Measurements from ENCODE around the gene FAM13A. TPM values are rescaled to one million over a fixed set of nuclear protein-coding genes. Genes with fewer than 3 reads are reported as not detected.

Gene FAM13A
- total RNA-seq, 1 donor from 2014 or later: 40.3 TPM

- no peaks in the 10 kb centered on the region for H3K27me3 Mint-ChIP-seq (ENCODE audit: insufficient read depth, low read depth)
- Histone ChIP-seq H3K27me3 (no peaks in the 10 kb centered on the region), H3K9me3 (ENCODE audit: low read depth) (no peaks in the 10 kb centered on the region)
Measured at GRCh38 chr4:88976775-88977035, 80.3 kb downstream of the FAM13A start.

DNA sequence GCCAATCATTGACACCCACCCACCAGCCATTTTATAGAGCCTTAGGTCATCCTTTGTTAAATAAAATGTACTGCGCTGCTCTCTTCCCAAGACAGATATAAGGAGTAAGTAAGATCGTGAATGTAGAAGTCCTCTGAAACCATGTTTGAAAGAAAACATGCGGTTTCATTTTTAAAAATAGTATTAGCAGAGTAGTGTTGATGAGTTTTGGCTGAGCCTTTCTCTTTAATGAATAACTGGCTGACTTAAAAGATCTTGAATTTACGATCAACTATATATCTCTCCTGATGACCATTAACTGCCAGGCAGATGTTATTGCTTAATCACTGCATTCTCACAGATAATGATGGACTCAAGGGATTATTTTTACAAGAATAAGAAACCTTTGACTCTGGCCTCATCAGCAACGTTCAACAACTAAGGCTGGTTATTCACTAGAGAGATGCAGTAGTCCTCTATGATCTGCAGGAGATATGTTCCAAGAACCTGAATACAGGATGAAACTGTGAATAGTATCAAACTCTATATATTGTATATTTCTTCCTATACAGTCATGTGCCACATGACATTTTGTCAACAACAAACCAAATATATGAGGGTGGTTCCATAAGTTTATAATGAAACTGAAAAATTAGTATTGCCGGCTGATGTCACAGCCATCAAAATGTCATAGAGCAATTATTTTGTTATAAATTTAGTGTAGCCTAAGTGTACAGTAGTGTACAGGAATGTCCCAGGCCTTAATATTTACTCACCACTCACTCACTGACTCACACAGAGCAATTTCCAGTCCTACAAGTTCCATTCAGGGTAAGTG lies 80.8 kb downstream of the FAM13A start:
- Histone ChIP-seq H3K4me3 (no peak overlapping the region), H3K9ac (no peak overlapping the region), H3K79me2 (ENCODE audit: low read depth) (no peaks in the 10 kb centered on the region), H3K27me3 (no peaks in the 10 kb centered on the region), H2AFZ (replicated peaks) (no peak overlapping the region), H4K20me1 (ENCODE audit: low read depth) (no peaks in the 10 kb centered on the region), H3K9me3 (ENCODE audit: low read depth) (no peaks in the 10 kb centered on the region), H3K4me1 (no peaks in the 10 kb centered on the region), H3F3A (ENCODE audit: low read depth) (no peaks in the 10 kb centered on the region), H3K4me2 (no peak overlapping the region), H3K27ac (no peak overlapping the region), H3K36me3 (no peaks in the 10 kb centered on the region)
- H3K4me3 Mint-ChIP-seq: no peak overlapping the region
- H3K27ac Mint-ChIP-seq: no peak overlapping the region
- no peaks in the 10 kb centered on the region for H3K4me1 Mint-ChIP-seq
- peaks cover 4% of the 10 kb centered on the region for H3K9me3 Mint-ChIP-seq
- DNase-seq (ENCODE audit: low spot score): no peak
- H3K27me3 Mint-ChIP-seq (ENCODE audit: insufficient read depth, low read depth): no peaks in the 10 kb centered on the region
- TF ChIP-seq CTCF (IDR thresholded peaks at IDR 0.05) (no peak), EZH2 (IDR thresholded peaks at IDR 0.05) (no peak), EZH2phosphoT487 (IDR thresholded peaks at IDR 0.05) (no peak)
- H3K36me3 Mint-ChIP-seq: no peaks in the 10 kb centered on the region

More at GRCh38 chr4:88976775-88977035, 80.3 kb downstream of the FAM13A start:
- Histone ChIP-seq H3K27ac (no peak overlapping the region), H3K79me2 (ENCODE audit: low read depth) (no peaks in the 10 kb centered on the region), H3K36me3 (no peaks in the 10 kb centered on the region), H2AFZ (replicated peaks) (no peak overlapping the region), H3K9ac (no peak overlapping the region), H4K20me1 (ENCODE audit: low read depth) (no peaks in the 10 kb centered on the region), H3K4me3 (no peak overlapping the region), H3K4me2 (no peak overlapping the region), H3K4me1 (no peaks in the 10 kb centered on the region), H3F3A (ENCODE audit: low read depth) (no peaks in the 10 kb centered on the region)
- Mint-ChIP-seq H3K27ac (no peak overlapping the region), H3K4me1 (no peaks in the 10 kb centered on the region), H3K4me3 (no peak overlapping the region), H3K36me3 (no peaks in the 10 kb centered on the region), H3K9me3 (peaks cover 4% of the 10 kb centered on the region)
- TF ChIP-seq EZH2 (IDR thresholded peaks at IDR 0.05) (no peak), CTCF (IDR thresholded peaks at IDR 0.05) (no peak)
- no peak for DNase-seq (ENCODE audit: low spot score)

DNA sequence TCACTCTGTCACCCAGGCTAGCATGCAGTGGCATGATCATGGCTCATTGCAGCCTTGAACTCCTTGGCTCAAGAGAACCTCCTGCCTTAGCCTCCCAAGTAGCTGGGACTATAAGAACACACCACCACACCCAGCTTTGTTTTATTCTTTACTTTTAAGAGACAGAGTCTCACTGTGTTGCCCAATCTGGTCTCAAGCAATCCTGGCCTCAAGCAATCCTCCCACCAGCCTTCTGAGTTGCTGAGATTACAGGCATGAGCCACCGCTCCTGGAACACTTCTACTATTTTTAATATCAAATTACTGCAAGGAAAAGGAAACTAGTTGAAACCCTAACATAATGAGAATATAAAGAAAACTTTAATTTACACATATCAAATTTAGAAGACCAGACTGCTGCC lies 85.4 kb downstream of the FAM13A start:
- Mint-ChIP-seq H3K9me3 (peaks cover 4% of the 10 kb centered on the region), H3K36me3 (no peaks in the 10 kb centered on the region), H3K4me3 (no peak overlapping the region), H3K27ac (no peak overlapping the region), H3K4me1 (no peaks in the 10 kb centered on the region), H3K27me3 (ENCODE audit: insufficient read depth, low read depth) (peaks cover 2% of the 10 kb centered on the region)
- Histone ChIP-seq H3K27me3 (no peaks in the 10 kb centered on the region), H3K4me1 (no peaks in the 10 kb centered on the region), H4K20me1 (ENCODE audit: low read depth) (peaks cover 7% of the 10 kb centered on the region), H3F3A (ENCODE audit: low read depth) (no peaks in the 10 kb centered on the region), H3K79me2 (ENCODE audit: low read depth) (no peaks in the 10 kb centered on the region), H3K4me3 (no peak overlapping the region), H3K9ac (no peak overlapping the region), H3K4me2 (no peak overlapping the region), H3K27ac (no peak overlapping the region), H3K36me3 (no peaks in the 10 kb centered on the region), H2AFZ (replicated peaks) (no peak overlapping the region), H3K9me3 (ENCODE audit: low read depth) (no peaks in the 10 kb centered on the region)
- TF ChIP-seq CTCF (IDR thresholded peaks at IDR 0.05) (no peak), EZH2 (IDR thresholded peaks at IDR 0.05) (no peak), EZH2phosphoT487 (IDR thresholded peaks at IDR 0.05) (no peak)
- DNase-seq (ENCODE audit: low spot score): no peak

Data from neural progenitor cell (in vitro differentiated cells).